Measurements from ENCODE around the gene SLC24A2. TPM values are rescaled to one million over a fixed set of nuclear protein-coding genes. Genes with fewer than 3 reads are reported as not detected.

Gene SLC24A2
- total and polyA plus RNA-seq, 2 of the 8 experiments (the other 6 are each of a cell fraction or from before 2014, with no cell fraction given) = 2.8 to 6.5 TPM

GRCh38 chr9:19784136-19784535 lies 4.7 kb downstream of the SLC24A2 start:
- Histone ChIP-seq H3K9me3 (ENCODE audit: insufficient read depth in 2 of 2, low read depth in 1 of 2, low read length in 1 of 2) (no peaks in the 10 kb centered on the region), H3K36me3 (ENCODE audit: control insufficient read depth in 2 of 4, insufficient read depth in 4 of 4, low read length in 3 of 4) (no peaks in the 10 kb centered on the region; a peak in 2 of 8 replicates), H2BK15ac (ENCODE audit: low read length) (no peak overlapping the region), H2BK12ac (ENCODE audit: low read depth, low read length) (no peak overlapping the region), H3K23me2 (ENCODE audit: low read depth, low read length) (peaks cover 10% of the 10 kb centered on the region; the same call in 1 of the 2 replicates), H3K9ac (replicated peaks in 1 of 4; ENCODE audit: extremely low read depth in 1 of 4, low read depth in 3 of 4, low read length in 3 of 4) (no peak overlapping the region), H3K4me1 (replicated peaks in 1 of 4; ENCODE audit: control insufficient read depth in 3 of 4, insufficient read depth in 4 of 4, low read length in 3 of 4) (peaks cover under 1 to 3% (median 2%) of the 10 kb centered on the region in 4 experiments; a peak in 5 of 7 replicates), H2AFZ (ENCODE audit: low read length) (no peak overlapping the region), H3K79me1 (ENCODE audit: low read depth, low read length) (no peaks in the 10 kb centered on the region), H4K91ac (replicated peaks; ENCODE audit: insufficient read length, low read length) (no peak overlapping the region), H2BK120ac (replicated peaks; ENCODE audit: low read depth, low read length) (no peak overlapping the region), H2BK5ac (ENCODE audit: low read depth, low read length) (no peak overlapping the region), H4K20me1 (replicated peaks in 1 of 2; ENCODE audit: control insufficient read depth in 1 of 2, insufficient read depth in 2 of 2, low read length in 2 of 2) (no peaks in the 10 kb centered on the region), H4K8ac (ENCODE audit: extremely low read depth, insufficient read depth, low read length) (no peak overlapping the region), H3K23ac (ENCODE audit: insufficient read length) (no peak overlapping the region), H3K56ac (replicated peaks; ENCODE audit: insufficient read length, low read depth, low read length) (no peak overlapping the region), H2AK5ac (ENCODE audit: low read depth, low read length) (no peak overlapping the region), H3K14ac (ENCODE audit: insufficient read length) (no peak overlapping the region), H4K5ac (ENCODE audit: insufficient read length, low read depth, low read length) (no peak overlapping the region), H3K4me2 (ENCODE audit: insufficient read depth in 1 of 2, low read depth in 2 of 2, low read length in 2 of 2) (no peak overlapping the region), H3K27ac (ENCODE audit: low read depth, low read length) (no peak overlapping the region), H3K27me3 (replicated peaks in 1 of 4; ENCODE audit: control insufficient read depth in 3 of 4, extremely low read depth in 1 of 4, insufficient read depth in 3 of 4, low read length in 3 of 4) (peaks cover 0 to 2% (median 2%) of the 10 kb centered on the region in 4 experiments; a peak in 6 of 7 replicates), H3K79me2 (ENCODE audit: control insufficient read depth in 1 of 2, insufficient read depth in 2 of 2, low read length in 2 of 2) (0 out of 4 replicates have a peak, but pooled peaks cover 0 to 2% of the 10 kb centered on the region in 2 experiments), H3K4ac (replicated peaks; ENCODE audit: insufficient read length, low read depth, low read length) (no peak overlapping the region), H2BK20ac (ENCODE audit: low read length) (no peak overlapping the region), H3K18ac (ENCODE audit: extremely low read depth, low read length) (no peak overlapping the region), H3K4me3 (ENCODE audit: extremely low read depth in 1 of 4, insufficient read depth in 2 of 4, low read depth in 3 of 4, low read length in 4 of 4) (no peak overlapping the region)
- CTCF ChIA-PET (ENCODE audit: partially characterized antibody) = no interaction called here
- DNase-seq (ENCODE audit: low read depth in 1 of 2, low spot score in 2 of 2) (no peak), FAIRE-seq (no peak)
- 89% methylated on average over 4 of the region's 4 CpGs; no CpG with 5 or more reads in 1 of the 2 experiments for WGBS, 2 experiments (ENCODE audit: extremely low coverage in 1 of 2, insufficient coverage in 1 of 2, insufficient read length in 1 of 2, insufficient replicate concordance in 2 of 2, low coverage in 1 of 2, low lambda C conversion rate in 2 of 2, missing lambda C conversion rate in 1 of 2)
- no peak for TF ChIP-seq SIX5 (IDR thresholded peaks at IDR 0.05; ENCODE audit: low read depth, low read length)
- TF ChIP-seq USF2 (IDR thresholded peaks at IDR 0.05; ENCODE audit: low read length) = no peak
- TF ChIP-seq RNF2 (IDR thresholded peaks at IDR 0.05; ENCODE audit: borderline replicate concordance, low read depth, low read length, missing control alignments, poor library complexity, severe bottlenecking) = no peak
- no peak for TF ChIP-seq POU5F1 (IDR thresholded peaks at IDR 0.05; ENCODE audit: low read depth, low read length)
- no peak for TF ChIP-seq TEAD4 (IDR thresholded peaks at IDR 0.05; ENCODE audit: low read depth, low read length)
- POLR2A ChIA-PET (ENCODE audit: partially characterized antibody) = no interaction called here
